Muscle layer of duodenum (tissue), 2 donors: Measurements from ENCODE around the gene COG1.

Experiments used
- H3K27ac ChIP-seq: one replicate; pipeline ENCODE4 v1.7.0; 2013; ENCODE audit warnings: mild to moderate bottlenecking, low read length
- H3K27me3 ChIP-seq: one replicate; pipeline ENCODE4 v1.7.0; 2013; ENCODE audit warnings: low read depth, mild to moderate bottlenecking, control low read depth, low read length
- H3K36me3 ChIP-seq, 2 donors: one replicate each; pipeline ENCODE4 v1.7.0; 2013; ENCODE audit warnings: low read length in 2 of 2, control low read depth in 1 of 2, mild to moderate bottlenecking in 1 of 2; ENCODE audit not compliant: insufficient read depth in 2 of 2, control insufficient read depth in 1 of 2
- H3K4me1 ChIP-seq, 2 donors: one replicate each; pipeline ENCODE4 v1.7.0; 2013; ENCODE audit warnings: low read length in 2 of 2, mild to moderate bottlenecking in 2 of 2, control low read depth in 1 of 2, moderate library complexity in 1 of 2; ENCODE audit not compliant: insufficient read depth in 2 of 2, control insufficient read depth in 1 of 2
- H3K4me3 ChIP-seq, 2 donors: one replicate each; pipeline ENCODE4 v1.7.0; 2013; ENCODE audit warnings: low read length in 2 of 2, low read depth in 1 of 2, mild to moderate bottlenecking in 1 of 2
- H3K9me3 ChIP-seq, 2 donors: one replicate each; pipeline ENCODE4 v1.7.0; 2013; ENCODE audit warnings: low read length in 2 of 2, control low read depth in 1 of 2, mild to moderate bottlenecking in 1 of 2; ENCODE audit not compliant: control insufficient read depth in 1 of 2
- donor health status: healthy.

The COG1 gene

DNA sequence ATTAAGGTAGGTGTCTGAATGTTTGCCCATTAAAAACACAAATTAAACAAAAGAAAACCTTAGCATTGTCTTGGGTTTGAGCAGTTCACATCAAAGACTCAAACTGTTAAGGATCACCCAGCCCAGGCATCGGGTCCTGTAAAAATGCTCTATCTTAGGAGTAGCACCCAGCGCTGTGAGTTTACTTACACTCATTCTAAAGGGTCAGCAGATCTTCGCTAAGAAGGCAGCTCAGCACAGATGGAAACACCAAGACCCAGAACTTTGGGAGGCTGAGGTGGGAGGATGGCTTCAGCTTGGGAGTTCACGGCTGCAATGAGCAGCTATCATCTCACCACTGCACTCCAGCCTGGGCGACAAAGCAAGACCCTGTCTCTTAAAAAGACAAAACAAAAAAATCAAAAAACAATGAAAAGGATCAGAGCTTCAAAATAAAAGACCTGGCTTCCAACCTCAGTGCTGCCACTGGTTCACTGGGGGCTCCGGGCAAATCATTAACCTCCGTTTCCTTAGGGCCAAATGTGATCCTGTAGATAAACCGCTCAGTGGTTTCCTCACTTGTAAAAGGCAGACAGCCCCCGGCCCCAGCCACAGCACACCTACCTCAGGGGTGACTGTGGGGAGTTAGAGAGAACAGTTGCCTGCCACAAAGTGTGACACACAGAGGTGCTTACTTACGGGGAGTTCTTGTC lies 11.1 kb downstream of the COG1 start:
- Histone ChIP-seq H3K36me3 (peaks cover 78 to 94% of the 10 kb centered on the region in 2 donors), H3K27me3 (no peaks in the 10 kb centered on the region), H3K27ac (no peak overlapping the region)

DNA sequence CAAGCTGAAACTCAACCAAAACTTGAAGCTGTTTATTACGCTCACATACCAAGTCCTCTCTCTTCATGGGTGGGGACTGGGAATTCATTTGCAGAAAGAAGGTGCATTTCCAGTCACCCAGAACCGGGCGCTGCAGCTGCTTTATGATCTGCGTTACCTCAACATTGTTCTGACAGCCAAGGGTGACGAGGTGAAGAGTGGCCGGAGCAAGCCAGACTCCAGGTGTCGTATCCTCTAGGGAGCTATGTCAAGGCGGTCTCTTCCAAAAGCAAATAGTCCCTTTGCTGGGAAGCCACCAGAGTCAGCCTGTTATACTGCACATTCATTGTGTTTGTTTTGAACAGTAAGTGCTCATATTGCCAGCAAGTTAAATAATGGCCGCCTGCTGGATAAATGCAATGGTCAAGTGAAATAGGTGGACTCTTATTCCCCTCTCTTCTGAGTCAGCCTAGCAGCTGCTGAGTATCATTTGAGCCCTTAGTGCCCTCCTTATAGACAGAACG lies 12.7 kb downstream of the COG1 start:
- H3K36me3 ChIP-seq: peaks cover 68 to 93% of the 10 kb centered on the region in 2 donors
- no peaks in the 10 kb centered on the region for H3K27me3 ChIP-seq
- H3K4me3 ChIP-seq: no peak overlapping the region
- no peaks in the 10 kb centered on the region for H3K9me3 ChIP-seq
- H3K27ac ChIP-seq: no peak overlapping the region
- peaks cover 4 to 6% of the 10 kb centered on the region in 2 donors for H3K4me1 ChIP-seq

More for the DNA sequence above, 11.1 kb downstream of the COG1 start:
- Histone ChIP-seq H3K4me1 (peaks cover 4 to 6% of the 10 kb centered on the region in 2 donors), H3K4me3 (no peak overlapping the region), H3K9me3 (no peaks in the 10 kb centered on the region)

DNA sequence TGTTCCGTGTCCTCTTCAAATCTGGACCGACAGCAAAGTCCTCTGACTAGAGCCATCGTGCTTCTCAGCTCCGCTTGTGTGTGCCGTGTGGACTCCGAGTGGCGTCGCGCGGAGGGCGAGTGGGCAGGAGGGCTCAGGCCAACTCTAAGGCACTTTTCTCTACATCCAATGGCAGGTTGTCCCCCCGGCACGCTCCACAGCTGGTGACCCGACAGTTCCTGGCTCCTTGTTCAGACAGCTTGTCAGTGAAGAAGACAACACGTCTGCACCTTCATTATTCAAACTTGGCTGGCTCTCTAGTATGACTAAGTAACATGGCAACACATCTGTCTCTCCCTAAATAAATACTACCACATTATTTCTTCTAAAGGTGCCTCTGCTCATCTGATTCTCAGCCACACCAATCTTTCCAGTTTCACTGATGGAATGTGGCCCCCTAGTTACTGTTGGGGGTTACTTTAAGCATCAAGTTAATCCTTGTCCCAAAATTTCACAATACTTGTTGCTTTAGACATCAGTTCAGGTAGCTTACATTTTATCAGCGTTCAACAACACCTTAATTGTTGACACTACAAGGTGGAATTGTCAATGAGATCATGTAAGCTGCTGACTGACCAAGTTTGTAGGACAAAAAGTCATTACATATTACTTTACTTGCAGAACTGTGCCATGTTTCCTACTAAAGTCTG lies 15.4 kb downstream of the COG1 start:
- no peak overlapping the region for H3K27ac ChIP-seq
- H3K36me3 ChIP-seq: peaks cover 50 to 68% of the 10 kb centered on the region in 2 donors
- no peaks in the 10 kb centered on the region for H3K9me3 ChIP-seq
- peaks cover 0 to 1% of the 10 kb centered on the region in 2 donors for H3K4me1 ChIP-seq
- H3K4me3 ChIP-seq: no peak overlapping the region
- no peaks in the 10 kb centered on the region for H3K27me3 ChIP-seq

DNA sequence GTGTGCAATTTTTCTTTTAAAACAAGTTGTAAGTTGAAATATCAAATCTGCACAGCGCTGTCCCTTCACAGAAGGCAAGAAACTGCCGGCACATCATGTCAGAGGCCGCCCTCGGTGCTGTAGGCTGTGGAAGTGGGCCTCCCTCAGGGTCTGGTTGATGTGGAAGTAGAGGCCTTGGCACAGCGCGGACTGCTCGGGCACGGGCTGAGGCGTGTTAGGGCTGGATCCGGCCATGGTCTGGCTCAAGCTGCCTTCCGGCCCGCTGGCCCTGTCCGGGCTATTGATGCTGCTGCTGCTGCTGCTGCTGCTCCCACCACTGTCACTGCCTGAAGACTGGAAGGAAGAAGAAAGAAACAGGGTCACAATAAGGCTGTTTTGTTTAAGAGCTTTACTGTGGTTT lies 16.6 kb downstream of the COG1 start:
- Histone ChIP-seq H3K9me3 (no peaks in the 10 kb centered on the region), H3K27me3 (no peaks in the 10 kb centered on the region), H3K4me3 (no peak overlapping the region), H3K27ac (no peak overlapping the region), H3K4me1 (no peaks in the 10 kb centered on the region), H3K36me3 (peaks cover 40 to 56% of the 10 kb centered on the region in 2 donors)

DNA sequence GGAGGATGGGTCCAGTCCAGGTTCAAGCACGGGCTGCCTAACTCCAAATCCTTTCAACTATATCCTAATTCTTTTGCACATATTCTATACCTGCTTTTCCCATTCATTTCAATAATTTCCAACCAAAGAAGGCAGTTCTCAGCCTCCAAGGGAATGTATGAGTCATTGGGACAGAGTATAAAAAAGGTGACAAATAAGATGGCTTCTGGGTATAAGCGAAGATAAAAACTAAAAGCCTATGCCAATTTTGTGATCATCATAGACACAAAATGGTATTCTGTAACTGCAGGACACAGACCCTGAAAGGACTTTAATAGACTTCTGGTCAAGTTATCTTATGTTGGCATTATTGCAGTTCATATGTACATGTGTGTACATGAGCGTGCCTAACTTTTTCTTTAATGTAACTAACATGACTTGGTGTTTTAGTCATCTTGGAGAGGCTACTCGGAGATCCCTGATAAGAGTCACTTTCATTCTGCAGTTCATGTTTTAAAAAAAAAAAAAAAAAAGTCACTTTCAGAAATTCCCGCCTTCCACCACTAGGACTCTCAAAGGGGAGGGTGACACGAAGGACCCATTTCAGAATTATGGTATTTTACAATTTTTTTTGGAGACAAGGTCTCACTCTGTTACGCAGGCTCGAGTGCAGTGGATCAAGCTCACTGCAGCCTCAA lies 17.3 kb downstream of the COG1 start:
- H3K36me3 ChIP-seq: peaks cover 38 to 50% of the 10 kb centered on the region in 2 donors
- no peaks in the 10 kb centered on the region for H3K4me1 ChIP-seq
- no peak overlapping the region for H3K27ac ChIP-seq

DNA sequence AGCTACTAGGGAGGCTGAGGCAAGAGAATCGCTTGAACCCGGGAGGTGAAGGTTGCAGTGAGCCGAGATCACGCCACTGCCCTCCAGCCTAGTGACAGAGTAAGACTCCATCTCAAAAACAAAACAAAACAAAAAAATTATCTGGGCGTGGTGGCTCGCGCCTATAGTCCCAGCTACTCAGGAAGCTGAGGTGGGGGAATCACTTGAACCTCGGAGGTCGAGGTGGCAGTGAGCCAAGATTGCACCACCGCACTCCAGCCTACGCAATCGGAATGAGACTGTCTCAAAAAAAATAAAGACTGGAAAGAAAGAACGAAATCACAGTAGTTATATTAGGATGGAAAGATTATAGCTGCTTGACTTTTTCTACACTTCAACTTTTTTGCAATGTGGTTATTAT lies 18.9 kb downstream of the COG1 start:
- Histone ChIP-seq H3K36me3 (peaks cover 31 to 40% of the 10 kb centered on the region in 2 donors), H3K27ac (no peak overlapping the region)

More for the DNA sequence above, 17.3 kb downstream of the COG1 start:
- no peaks in the 10 kb centered on the region for H3K27me3 ChIP-seq
- no peak overlapping the region for H3K4me3 ChIP-seq
- H3K9me3 ChIP-seq: no peaks in the 10 kb centered on the region

DNA sequence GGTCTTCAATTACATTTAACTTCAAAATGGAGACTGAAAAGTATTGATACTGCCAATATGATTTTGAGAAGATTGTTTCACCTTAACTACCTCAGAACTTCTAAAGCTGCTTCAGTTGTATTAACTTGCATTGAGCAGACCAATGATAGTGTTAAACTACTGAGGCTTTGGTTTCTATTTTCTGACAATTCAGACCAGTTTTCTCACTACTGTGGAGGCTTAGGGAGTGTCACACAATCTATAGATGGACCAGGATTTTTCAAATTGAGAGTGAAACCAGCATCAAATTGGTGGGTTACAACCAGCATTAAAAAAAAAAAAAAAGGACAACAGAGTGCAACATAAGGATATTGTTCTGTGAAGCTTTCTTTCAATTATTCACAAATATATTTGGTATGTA lies 21.2 kb downstream of the COG1 start:
- H3K4me3 ChIP-seq: no peak overlapping the region
- no peaks in the 10 kb centered on the region for H3K9me3 ChIP-seq
- H3K27ac ChIP-seq: no peak overlapping the region
- H3K36me3 ChIP-seq: peaks cover 12 to 25% of the 10 kb centered on the region in 2 donors
- no peaks in the 10 kb centered on the region for H3K4me1 ChIP-seq
- no peaks in the 10 kb centered on the region for H3K27me3 ChIP-seq

More for the DNA sequence above, 18.9 kb downstream of the COG1 start:
- Histone ChIP-seq H3K4me1 (no peaks in the 10 kb centered on the region), H3K9me3 (no peaks in the 10 kb centered on the region), H3K4me3 (no peak overlapping the region), H3K27me3 (no peaks in the 10 kb centered on the region)

DNA sequence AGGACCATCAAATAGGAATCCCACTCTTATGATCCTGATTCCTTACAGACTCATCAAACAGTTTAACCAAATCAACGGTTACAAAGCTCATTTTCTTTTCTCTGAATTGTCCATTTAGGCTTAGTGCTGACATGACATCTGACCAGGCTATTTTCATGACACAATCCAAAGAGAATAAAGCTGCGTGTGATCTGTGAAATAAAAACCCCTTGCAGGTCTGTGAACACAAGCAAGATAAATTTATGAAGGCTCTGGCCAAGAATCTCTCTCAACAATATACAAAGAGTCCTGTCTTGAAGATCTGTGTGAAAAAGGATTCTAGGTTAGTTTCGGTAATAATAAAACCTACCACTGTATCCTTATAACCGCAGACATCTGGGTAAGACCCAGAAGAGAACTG lies 22.0 kb downstream of the COG1 start:
- H3K36me3 ChIP-seq: peaks cover 7 to 16% of the 10 kb centered on the region in 2 donors

DNA sequence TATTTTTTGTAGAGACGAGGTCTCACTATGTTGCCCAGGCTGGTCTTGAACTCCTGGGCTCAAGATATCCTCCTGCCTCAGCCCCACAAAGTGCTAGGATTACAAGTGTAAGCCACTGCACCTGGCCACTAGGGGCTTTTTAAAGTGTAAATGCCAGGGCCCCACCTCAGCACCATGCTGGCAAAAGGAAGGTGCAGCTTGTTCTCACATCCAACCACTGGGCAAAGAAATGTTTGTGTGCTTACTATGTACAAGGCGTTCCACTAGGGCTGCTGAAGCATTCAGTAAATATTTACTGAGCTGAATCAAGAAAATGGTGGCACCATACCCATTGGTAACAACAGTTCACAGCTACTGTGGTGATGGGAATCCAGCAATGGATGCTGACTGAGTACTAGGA lies 22.6 kb downstream of the COG1 start:
- Histone ChIP-seq H3K36me3 (peaks cover 7 to 11% of the 10 kb centered on the region in 2 donors), H3K9me3 (no peaks in the 10 kb centered on the region), H3K27ac (no peak overlapping the region), H3K27me3 (no peaks in the 10 kb centered on the region), H3K4me3 (no peak overlapping the region), H3K4me1 (no peaks in the 10 kb centered on the region)

More for the DNA sequence above, 22.0 kb downstream of the COG1 start:
- Histone ChIP-seq H3K9me3 (no peaks in the 10 kb centered on the region), H3K27me3 (no peaks in the 10 kb centered on the region), H3K4me1 (no peaks in the 10 kb centered on the region), H3K4me3 (no peak overlapping the region), H3K27ac (no peak overlapping the region)

DNA sequence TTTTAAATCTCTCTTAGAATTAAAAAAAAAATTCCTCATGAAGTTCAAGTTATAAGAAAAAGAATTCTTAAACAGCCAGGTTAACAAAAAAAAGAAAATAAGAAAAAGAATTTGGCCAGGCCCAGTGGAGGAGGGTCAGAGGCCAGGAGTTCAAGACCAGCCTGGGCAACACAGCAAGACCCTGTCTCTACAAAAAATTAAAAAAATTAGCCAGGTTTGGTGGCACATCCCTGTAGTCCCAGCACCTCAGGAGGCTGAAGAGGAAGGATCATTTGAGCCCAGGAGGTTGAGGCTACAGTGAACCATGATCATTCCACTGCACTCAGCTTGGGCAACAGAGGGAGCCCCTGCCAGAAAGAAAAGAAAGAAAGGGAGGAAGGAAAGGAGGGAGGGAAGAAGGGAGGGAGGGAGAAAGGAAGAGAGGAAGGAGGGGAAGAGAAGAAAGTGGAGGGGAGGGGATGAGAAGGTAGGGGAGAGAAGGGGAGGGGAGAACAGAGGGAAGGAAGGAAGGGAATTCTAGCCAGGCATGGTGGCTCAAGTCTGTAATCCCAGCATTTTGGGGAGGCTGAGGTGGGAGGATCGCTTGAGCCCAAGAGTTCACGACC lies 30.9 kb downstream of the COG1 start:
- Histone ChIP-seq H3K4me1 (peaks cover 0 to 23% of the 10 kb centered on the region in 2 donors), H3K4me3 (no peak overlapping the region), H3K27ac (no peak overlapping the region)

DNA sequence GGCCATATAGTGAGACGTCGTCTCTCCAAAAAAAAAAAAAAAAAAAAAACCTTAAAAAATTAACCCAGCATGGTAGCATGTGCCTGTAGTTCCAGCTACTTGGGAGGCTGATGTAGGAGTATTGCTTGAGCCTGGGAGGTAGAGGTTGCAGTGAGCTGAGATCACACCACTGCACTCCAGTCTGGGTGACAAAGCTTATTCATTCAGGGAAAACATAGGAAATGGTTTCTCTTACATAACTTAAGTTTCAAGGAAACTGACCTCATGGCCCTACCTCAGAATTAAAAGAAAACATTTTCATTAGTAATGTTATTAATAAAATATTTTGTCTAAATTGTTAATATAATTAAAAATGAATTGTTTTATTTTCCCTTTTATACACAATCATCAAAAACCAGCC lies 31.4 kb downstream of the COG1 start:
- Histone ChIP-seq H3K4me1 (peaks cover 5 to 28% of the 10 kb centered on the region in 2 donors), H3K9me3 (no peaks in the 10 kb centered on the region), H3K27ac (no peak overlapping the region), H3K27me3 (no peaks in the 10 kb centered on the region), H3K4me3 (no peak overlapping the region), H3K36me3 (no peaks in the 10 kb centered on the region)

More for the DNA sequence above, 30.9 kb downstream of the COG1 start:
- Histone ChIP-seq H3K27me3 (no peaks in the 10 kb centered on the region), H3K36me3 (no peaks in the 10 kb centered on the region), H3K9me3 (no peaks in the 10 kb centered on the region)
